H1 (cell line): ENCODE results near the gene CELF5. TPM values are rescaled to one million over a fixed set of nuclear protein-coding genes. Genes with fewer than 3 reads are reported as not detected.
A peak's percentile ranks its signal among the peaks of the same experiment; 100 is the strongest.

Experiments used
- CTCF ChIA-PET: fragments of 300-600 bp; sonication (Branson Sonifier 250); formaldehyde crosslinking; loops from one replicate; lab custom pipeline; 2021; ENCODE audit not compliant: partially characterized antibody; lab: Charles Lee
- POLR2A ChIA-PET: fragments of 300-600 bp; sonication (Branson Sonifier 250); formaldehyde crosslinking; loops from one replicate; lab custom pipeline; 2021; ENCODE audit warnings: inconsistent platforms; ENCODE audit not compliant: partially characterized antibody; lab: Charles Lee
- DNase-seq, 2 experiments: peaks; one replicate each; pipeline versions ENCODE4 v3.0.0 to v3.0.0-alpha.2; 2010 to 2022; ENCODE audit warnings: low spot score in 2 of 2, low read depth in 1 of 2, mixed read lengths in 1 of 2
- FAIRE-seq: peaks from 2 replicates; lab custom pipeline; 2011; peaks lifted over from hg19 to GRCh38; lab: Jason Lieb, UNC
- H2AFZ ChIP-seq: 2 replicates; pipeline ENCODE4 v1.8.1; 2012; ENCODE audit warnings: low read length, inconsistent platforms
- H2AK5ac ChIP-seq: 2 replicates; pipeline ENCODE4 v1.6.1; 2013; ENCODE audit warnings: low read depth, low read length
- H2BK120ac ChIP-seq: replicated peaks from 2 replicates; pipeline ENCODE3; 2013; ENCODE audit warnings: low read depth, low read length, inconsistent platforms
- H2BK12ac ChIP-seq: 2 replicates; pipeline ENCODE4 v1.6.1; 2013; ENCODE audit warnings: low read depth, low read length
- H2BK15ac ChIP-seq: 2 replicates; pipeline ENCODE4 v1.6.1; 2013; ENCODE audit warnings: low read length
- H2BK20ac ChIP-seq: 2 replicates; pipeline ENCODE4 v1.6.1; 2013; ENCODE audit warnings: low read length
- H2BK5ac ChIP-seq: 2 replicates; pipeline ENCODE4 v1.6.1; 2013; ENCODE audit warnings: low read depth, low read length
- H3K14ac ChIP-seq: 2 replicates; pipeline ENCODE4 v1.6.1; 2013; ENCODE audit warnings: inconsistent platforms; ENCODE audit not compliant: insufficient read length
- H3K18ac ChIP-seq: 2 replicates; pipeline ENCODE4 v1.6.1; 2013; ENCODE audit warnings: low read length; ENCODE audit errors: extremely low read depth
- H3K23ac ChIP-seq: 2 replicates; pipeline ENCODE4 v1.6.1; 2013; ENCODE audit warnings: inconsistent platforms; ENCODE audit not compliant: insufficient read length
- H3K23me2 ChIP-seq: 2 replicates; pipeline ENCODE4 v1.6.1; 2013; ENCODE audit warnings: low read depth, low read length
- H3K27ac ChIP-seq: 2 replicates; pipeline ENCODE4 v1.6.1; 2011; ENCODE audit warnings: low read depth, low read length, inconsistent platforms
- H3K27me3 ChIP-seq, 4 experiments: replicated peaks in 1 of 4; 1 replicate in 1 of 4; 2 replicates in 3 of 4; pipeline versions ENCODE4 v1.6.1 to v1.8.1; 2011 to 2013; ENCODE audit warnings: low read length in 3 of 4, mild to moderate bottlenecking in 3 of 4, inconsistent platforms in 2 of 4, mixed read lengths in 2 of 4, moderate library complexity in 1 of 4; ENCODE audit not compliant: control insufficient read depth in 3 of 4, insufficient read depth in 3 of 4; ENCODE audit errors: extremely low read depth in 1 of 4
- H3K36me3 ChIP-seq, 4 experiments: 2 replicates each; pipeline versions ENCODE4 v1.6.1 to v1.8.1; 2011 to 2013; ENCODE audit warnings: mild to moderate bottlenecking in 4 of 4, low read length in 3 of 4, moderate library complexity in 2 of 4, control low read depth in 1 of 4, inconsistent platforms in 1 of 4; ENCODE audit not compliant: insufficient read depth in 4 of 4, control insufficient read depth in 2 of 4
- H3K4ac ChIP-seq: replicated peaks from 2 replicates; pipeline ENCODE3; 2013; ENCODE audit warnings: low read length, low read depth, mixed read lengths, inconsistent platforms; ENCODE audit not compliant: insufficient read length
- H3K4me1 ChIP-seq, 4 experiments: replicated peaks in 1 of 4; 1 replicate in 1 of 4; 2 replicates in 3 of 4; pipeline versions ENCODE4 v1.6.1 to v1.8.1; 2011 to 2013; ENCODE audit warnings: low read length in 3 of 4, inconsistent platforms in 2 of 4, mixed read lengths in 1 of 4; ENCODE audit not compliant: insufficient read depth in 4 of 4, control insufficient read depth in 3 of 4
- H3K4me2 ChIP-seq, 2 experiments: 2 replicates each; pipeline versions ENCODE4 v1.6.1 to v1.8.1; 2011 to 2013; ENCODE audit warnings: low read depth in 2 of 2, low read length in 2 of 2, control low read depth in 1 of 2, inconsistent platforms in 1 of 2, mild to moderate bottlenecking in 1 of 2; ENCODE audit not compliant: insufficient read depth in 1 of 2
- H3K4me3 ChIP-seq, 4 experiments: fragments of 200-600, 300-600 bp in 1 of 4; sonication (generic), shearing (Covaris generic), sonication (Bioruptor Twin) in 1 of 4; 2 replicates each; pipeline versions ENCODE4 v1.5.1 to v1.8.1; 2011 to 2016; ENCODE audit warnings: low read length in 4 of 4, low read depth in 3 of 4, control low read depth in 2 of 4, inconsistent platforms in 2 of 4, mild to moderate bottlenecking in 2 of 4, mixed read lengths in 1 of 4, moderate library complexity in 1 of 4; ENCODE audit not compliant: insufficient read depth in 2 of 4; ENCODE audit errors: extremely low read depth in 1 of 4
- H3K56ac ChIP-seq: replicated peaks from 2 replicates; pipeline ENCODE3; 2013; ENCODE audit warnings: low read depth, mild to moderate bottlenecking, mixed read lengths, low read length, inconsistent platforms; ENCODE audit not compliant: insufficient read length
- H3K79me1 ChIP-seq: 2 replicates; pipeline ENCODE4 v1.6.1; 2013; ENCODE audit warnings: low read depth, low read length, control low read depth
- H3K79me2 ChIP-seq, 2 experiments: 2 replicates each; pipeline versions ENCODE4 v1.6.1 to v1.8.1; 2012 to 2013; ENCODE audit warnings: low read length in 2 of 2, mild to moderate bottlenecking in 2 of 2, inconsistent platforms in 1 of 2; ENCODE audit not compliant: insufficient read depth in 2 of 2, control insufficient read depth in 1 of 2
- H3K9ac ChIP-seq, 4 experiments: replicated peaks in 1 of 4; 1 replicate in 1 of 4; 2 replicates in 3 of 4; pipeline versions ENCODE4 v1.6.1 to v1.8.1; 2011 to 2013; ENCODE audit warnings: low read depth in 3 of 4, low read length in 3 of 4, control low read depth in 2 of 4, mild to moderate bottlenecking in 2 of 4, moderate library complexity in 2 of 4, inconsistent platforms in 1 of 4; ENCODE audit errors: extremely low read depth in 1 of 4
- H3K9me3 ChIP-seq, 2 experiments: 2 replicates each; pipeline versions ENCODE4 v1.6.1 to v1.8.1; 2012 to 2013; ENCODE audit warnings: mild to moderate bottlenecking in 2 of 2, moderate library complexity in 2 of 2, control low read depth in 1 of 2, inconsistent platforms in 1 of 2, low read depth in 1 of 2, low read length in 1 of 2, mixed read lengths in 1 of 2; ENCODE audit not compliant: insufficient read depth in 2 of 2
- H4K20me1 ChIP-seq, 2 experiments: replicated peaks in 1 of 2; 2 replicates each; pipeline versions ENCODE3 to v1.8.1; 2011 to 2013; ENCODE audit warnings: inconsistent platforms in 2 of 2, low read length in 2 of 2, mild to moderate bottlenecking in 1 of 2; ENCODE audit not compliant: insufficient read depth in 2 of 2, control insufficient read depth in 1 of 2
- H4K5ac ChIP-seq: 2 replicates; pipeline ENCODE4 v1.6.1; 2013; ENCODE audit warnings: low read length, low read depth, mixed read lengths, inconsistent platforms; ENCODE audit not compliant: insufficient read length
- H4K8ac ChIP-seq: 2 replicates; pipeline ENCODE4 v1.8.0; 2013; ENCODE audit warnings: mild to moderate bottlenecking, moderate library complexity, low read length, inconsistent platforms; ENCODE audit not compliant: insufficient read depth; ENCODE audit errors: extremely low read depth
- H4K91ac ChIP-seq: replicated peaks from 2 replicates; pipeline ENCODE3; 2013; ENCODE audit warnings: low read length, mixed read lengths, inconsistent platforms; ENCODE audit not compliant: insufficient read length
- ASH2L ChIP-seq: fragments of 200-600, 300-600 bp; sonication (generic); IDR thresholded peaks from one replicate; pipeline ENCODE4 v1.7.1; 2017; ENCODE audit warnings: low read length
- CBX5 ChIP-seq: fragments of 300-800, 300-1000 bp; sonication (generic); IDR thresholded peaks from 2 replicates; pipeline ENCODE4 v1.7.1; 2016; ENCODE audit warnings: antibody characterized with exemption, low read length, low read depth
- TAF1 ChIP-seq: IDR thresholded peaks from 2 replicates; pipeline ENCODE4 v1.6.1; 2011; ENCODE audit warnings: mild to moderate bottlenecking, low read depth, low read length
- WGBS, 2 experiments: shearing (Covaris generic) in 1 of 2; methylation state at CpG; one replicate each; pipeline versions ENCODE4 v1.1.6 to v1.1.7; 2013 to 2015; ENCODE audit warnings: low lambda C conversion rate in 2 of 2, mixed read lengths in 2 of 2, inconsistent platforms in 1 of 2, low coverage in 1 of 2, missing lambda C conversion rate in 1 of 2; ENCODE audit not compliant: insufficient replicate concordance in 2 of 2, insufficient coverage in 1 of 2, insufficient read length in 1 of 2; ENCODE audit errors: extremely low coverage in 1 of 2, missing lambda C conversion rate in 1 of 2; 5-methylcytosine and 5-hydroxymethylcytosine counted together
- polyA plus RNA-seq, 7 experiments: library from polyadenylated mRNA; depleted of rRNA in 3 of 7; stranded (reverse) in 5 of 7; unstranded in 2 of 7; fragments of >200 nt in 5 of 7; fragments of 200-250 nt in 2 of 7; gene quantifications; 1 replicate in 5 of 7; 2 replicates in 1 of 7; 4 replicates in 1 of 7; pipeline versions ENCODE4 v1.2.1 to v1.2.3, GENCODE V29; 2011 to 2013; ENCODE audit warnings: missing spikeins in 2 of 7, mixed read lengths in 2 of 7
- total RNA-seq: library from RNA; stranded (reverse); fragmentation: NEBNext Ultra II Directional; extraction: Animal tissue kit (Norgen Biotek cat#: 25700); gene quantifications from 2 replicates; pipeline ENCODE4 v1.2.1, GENCODE V29; 2021
- TF ChIP-seq, protein P1 (sequence below), 3 experiments: IDR thresholded peaks; 1 replicate in 2 of 3; 2 replicates in 1 of 3; pipeline versions ENCODE4 v1.5.1 to v1.6.1; 2011; ENCODE audit warnings: low read length in 3 of 3, mild to moderate bottlenecking in 3 of 3, inconsistent platforms in 2 of 3, low read depth in 1 of 3, moderate library complexity in 1 of 3; ENCODE audit not compliant: insufficient read depth in 1 of 3; ENCODE audit errors: control extremely low read depth in 1 of 3
- TF ChIP-seq, protein P2 (sequence below): IDR thresholded peaks from 2 replicates; pipeline ENCODE4 v1.6.1; 2011; ENCODE audit warnings: low read length, improper control_type of control experiment

The CELF5 gene
- total and polyA plus RNA-seq, 2 of the 8 experiments (the other 6 are each of a cell fraction or from before 2014, with no cell fraction given): 9.8 to 15.0 TPM

DNA sequence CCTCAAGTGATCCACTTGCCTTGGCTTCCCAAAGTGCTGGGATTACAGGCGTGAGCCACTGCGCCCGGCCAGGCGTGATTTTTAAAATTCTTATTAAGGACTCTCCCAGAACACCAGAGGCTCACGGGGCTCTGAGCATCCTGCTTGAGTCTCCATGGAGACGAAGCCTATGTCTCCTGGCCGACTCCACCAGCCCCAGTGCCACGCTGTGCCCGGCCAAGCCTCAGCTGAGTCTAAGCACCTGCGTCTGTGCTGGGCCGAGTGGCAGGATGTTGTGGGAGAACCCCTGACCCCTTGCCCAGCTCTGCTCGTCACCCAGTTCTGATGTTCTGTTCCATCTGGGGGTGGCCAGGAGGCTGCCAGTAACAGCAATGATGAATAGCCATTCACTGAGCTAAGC lies 3.9 kb upstream of the CELF5 start:
- Histone ChIP-seq H2BK12ac (no peak overlapping the region), H3K18ac (no peak overlapping the region), H3K79me1 (no peaks in the 10 kb centered on the region), H3K4me1 (no peaks in the 10 kb centered on the region; a peak in 1 of 7 replicates), H4K91ac (no peak overlapping the region), H3K79me2 (no peaks in the 10 kb centered on the region), H3K56ac (no peak overlapping the region), H3K36me3 (no peaks in the 10 kb centered on the region), H3K4me2 (no peak overlapping the region), H4K8ac (peak overlapping the region; percentile 25; the same call in 1 of the 2 replicates), H3K9me3 (no peaks in the 10 kb centered on the region), H3K23ac (no peak overlapping the region), H2BK20ac (no peak overlapping the region), H3K27me3 (0 out of 7 replicates have a peak, but pooled peaks cover 0 to 3% (median 0%) of the 10 kb centered on the region in 4 experiments), H3K9ac (no peak overlapping the region), H2BK5ac (no peak overlapping the region), H2BK15ac (no peak overlapping the region), H3K14ac (no peak overlapping the region), H3K23me2 (peaks cover 2% of the 10 kb centered on the region; the same call in 1 of the 2 replicates), H4K5ac (no peak overlapping the region), H2BK120ac (no peak overlapping the region), H4K20me1 (peaks cover 0 to 4% of the 10 kb centered on the region in 2 experiments), H2AK5ac (no peak overlapping the region), H3K27ac (no peak overlapping the region), H3K4ac (no peak overlapping the region), H3K4me3 (no peak overlapping the region), H2AFZ (no peak overlapping the region)
- POLR2A ChIA-PET: interaction anchor here (1.3 kb wide), 1 partner anchor 9 kb away, joined by 4 read pairs; no protein-coding TSS in a partner anchor
- TF ChIP-seq ASH2L: no peak
- TF ChIP-seq, protein P1, sequence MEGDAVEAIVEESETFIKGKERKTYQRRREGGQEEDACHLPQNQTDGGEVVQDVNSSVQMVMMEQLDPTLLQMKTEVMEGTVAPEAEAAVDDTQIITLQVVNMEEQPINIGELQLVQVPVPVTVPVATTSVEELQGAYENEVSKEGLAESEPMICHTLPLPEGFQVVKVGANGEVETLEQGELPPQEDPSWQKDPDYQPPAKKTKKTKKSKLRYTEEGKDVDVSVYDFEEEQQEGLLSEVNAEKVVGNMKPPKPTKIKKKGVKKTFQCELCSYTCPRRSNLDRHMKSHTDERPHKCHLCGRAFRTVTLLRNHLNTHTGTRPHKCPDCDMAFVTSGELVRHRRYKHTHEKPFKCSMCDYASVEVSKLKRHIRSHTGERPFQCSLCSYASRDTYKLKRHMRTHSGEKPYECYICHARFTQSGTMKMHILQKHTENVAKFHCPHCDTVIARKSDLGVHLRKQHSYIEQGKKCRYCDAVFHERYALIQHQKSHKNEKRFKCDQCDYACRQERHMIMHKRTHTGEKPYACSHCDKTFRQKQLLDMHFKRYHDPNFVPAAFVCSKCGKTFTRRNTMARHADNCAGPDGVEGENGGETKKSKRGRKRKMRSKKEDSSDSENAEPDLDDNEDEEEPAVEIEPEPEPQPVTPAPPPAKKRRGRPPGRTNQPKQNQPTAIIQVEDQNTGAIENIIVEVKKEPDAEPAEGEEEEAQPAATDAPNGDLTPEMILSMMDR (IDR thresholded peaks at IDR 0.05; ENCODE audit: control extremely low read depth in 1 of 3, insufficient read depth in 1 of 3, low read depth in 1 of 3, low read length in 3 of 3): no peak
- TF ChIP-seq, protein P2, sequence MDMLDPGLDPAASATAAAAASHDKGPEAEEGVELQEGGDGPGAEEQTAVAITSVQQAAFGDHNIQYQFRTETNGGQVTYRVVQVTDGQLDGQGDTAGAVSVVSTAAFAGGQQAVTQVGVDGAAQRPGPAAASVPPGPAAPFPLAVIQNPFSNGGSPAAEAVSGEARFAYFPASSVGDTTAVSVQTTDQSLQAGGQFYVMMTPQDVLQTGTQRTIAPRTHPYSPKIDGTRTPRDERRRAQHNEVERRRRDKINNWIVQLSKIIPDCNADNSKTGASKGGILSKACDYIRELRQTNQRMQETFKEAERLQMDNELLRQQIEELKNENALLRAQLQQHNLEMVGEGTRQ: no peak
- TF ChIP-seq TAF1: no peak
- no peak for TF ChIP-seq CBX5
- FAIRE-seq (no peak), DNase-seq (no peak)
- CTCF ChIA-PET: interaction anchor here (4.3 kb wide), 1 partner anchor 10 kb away, joined by 19 read pairs; no protein-coding TSS in a partner anchor
- 86% methylated on average over 9 of the region's 12 CpGs; no CpG with 5 or more reads in 1 of the 2 experiments for WGBS, 2 experiments
